CD14-positive monocyte (primary cell): Measurements from ENCODE around the gene CHMP4B. TPM values are rescaled to one million over a fixed set of nuclear protein-coding genes. Genes with fewer than 3 reads are reported as not detected.

Source experiments
- DNase-seq, 3 donors: peaks; one replicate each; pipeline ENCODE4 v3.0.0-alpha.2; 2011 to 2022
- H2AFZ ChIP-seq: 2 replicates; pipeline ENCODE4 v1.6.0; 2012; ENCODE audit warnings: mild to moderate bottlenecking, low read depth, low read length, inconsistent platforms; ENCODE audit not compliant: insufficient read depth, poor library complexity, severe bottlenecking
- H3K27ac ChIP-seq, 2 donors: 1 replicate in 1 of 2; 2 replicates in 1 of 2; pipeline ENCODE4 v1.5.1; 2012 to 2013; ENCODE audit warnings: low read length in 2 of 2, control low read depth in 1 of 2, inconsistent platforms in 1 of 2, low read depth in 1 of 2, mild to moderate bottlenecking in 1 of 2
- H3K27me3 ChIP-seq, 2 donors: one replicate each; pipeline versions ENCODE4 v1.6.0 to v1.6.1; 2011 to 2013; ENCODE audit warnings: low read length in 2 of 2; ENCODE audit not compliant: control insufficient read depth in 2 of 2, insufficient read depth in 2 of 2
- H3K36me3 ChIP-seq, 2 donors: replicated peaks in 1 of 2; 1 replicate in 1 of 2; 2 replicates in 1 of 2; pipeline versions ENCODE4 v1.5.1 to v1.6.1; 2012 to 2013; ENCODE audit warnings: low read length in 2 of 2, control low read depth in 1 of 2, inconsistent platforms in 1 of 2, mild to moderate bottlenecking in 1 of 2; ENCODE audit not compliant: insufficient read depth in 2 of 2, control insufficient read depth in 1 of 2
- H3K4me1 ChIP-seq, 2 donors: 1 replicate in 1 of 2; 2 replicates in 1 of 2; pipeline versions ENCODE4 v1.5.1 to v1.6.1; 2012 to 2013; ENCODE audit warnings: low read length in 2 of 2, control low read depth in 1 of 2, inconsistent platforms in 1 of 2, mild to moderate bottlenecking in 1 of 2, moderate library complexity in 1 of 2; ENCODE audit not compliant: insufficient read depth in 2 of 2, control insufficient read depth in 1 of 2
- H3K4me2 ChIP-seq: replicated peaks from 2 replicates; pipeline ENCODE3; 2012; ENCODE audit warnings: low read length, moderate library complexity, mild to moderate bottlenecking; ENCODE audit not compliant: poor library complexity, severe bottlenecking; ENCODE audit errors: extremely low read depth
- H3K4me3 ChIP-seq, 3 experiments: fragments of 200-600 bp in 1 of 3; sonication (generic) in 1 of 3; replicated peaks in 1 of 3; 1 replicate in 2 of 3; 2 replicates in 1 of 3; pipeline ENCODE4 v1.5.1; 2011 to 2013; ENCODE audit warnings: low read length in 3 of 3, mild to moderate bottlenecking in 3 of 3, control low read depth in 2 of 3, low read depth in 2 of 3, inconsistent platforms in 1 of 3, moderate library complexity in 1 of 3
- H3K79me2 ChIP-seq: 2 replicates; pipeline ENCODE4 v1.6.0; 2012; ENCODE audit warnings: mild to moderate bottlenecking, control low read depth, inconsistent platforms, low read length, moderate library complexity; ENCODE audit not compliant: insufficient read depth
- H3K9ac ChIP-seq: 2 replicates; pipeline ENCODE4 v1.6.0; 2017; ENCODE audit warnings: low read length, mild to moderate bottlenecking; ENCODE audit not compliant: insufficient read depth, poor library complexity, severe bottlenecking
- H3K9me3 ChIP-seq, 2 donors: replicated peaks in 1 of 2; 1 replicate in 1 of 2; 2 replicates in 1 of 2; pipeline versions ENCODE4 v1.5.1 to v1.6.1; 2012 to 2013; ENCODE audit warnings: low read length in 2 of 2, control low read depth in 1 of 2; ENCODE audit not compliant: control insufficient read depth in 1 of 2, insufficient read depth in 1 of 2
- H4K20me1 ChIP-seq: 2 replicates; pipeline ENCODE4 v1.6.0; 2012; ENCODE audit warnings: mild to moderate bottlenecking, low read length, control low read depth, moderate library complexity; ENCODE audit not compliant: insufficient read depth
- H3K27ac Mint-ChIP-seq, 7 donors: one replicate each; pipeline ENCODE4 v1.8.0; 2020; ENCODE audit warnings: mild to moderate bottlenecking in 7 of 7, mixed read lengths in 7 of 7, moderate library complexity in 6 of 7, inconsistent platforms in 2 of 7
- H3K27me3 Mint-ChIP-seq, 3 donors: one replicate each; pipeline ENCODE4 v1.8.0; 2021 to 2022; ENCODE audit warnings: low read depth in 3 of 3, mild to moderate bottlenecking in 3 of 3, mixed read lengths in 3 of 3, moderate library complexity in 3 of 3, inconsistent platforms in 1 of 3
- H3K36me3 Mint-ChIP-seq, 2 donors: one replicate each; pipeline ENCODE4 v1.8.0; 2020; ENCODE audit warnings: mixed read lengths in 2 of 2, inconsistent platforms in 1 of 2, mild to moderate bottlenecking in 1 of 2
- H3K4me1 Mint-ChIP-seq: one replicate; pipeline ENCODE4 v1.8.0; 2020; ENCODE audit warnings: mild to moderate bottlenecking, mixed read lengths
- H3K4me3 Mint-ChIP-seq, 2 donors: one replicate each; pipeline ENCODE4 v1.8.0; 2020; ENCODE audit warnings: mild to moderate bottlenecking in 2 of 2, mixed read lengths in 2 of 2, moderate library complexity in 1 of 2
- H3K9me3 Mint-ChIP-seq, 7 donors: one replicate each; pipeline ENCODE4 v1.8.0; 2020 to 2022; ENCODE audit warnings: mixed read lengths in 7 of 7, mild to moderate bottlenecking in 6 of 7, moderate library complexity in 6 of 7, inconsistent platforms in 2 of 7
- CTCF ChIP-seq: fragments of 200-600 bp; IDR thresholded peaks from one replicate; pipeline ENCODE4 v1.8.0; 2022; ENCODE audit warnings: antibody characterized with exemption, mild to moderate bottlenecking
- WGBS: methylation state at CpG from one replicate; pipeline ENCODE4 v1.1.5; 2013; ENCODE audit warnings: missing lambda C conversion rate; ENCODE audit not compliant: insufficient coverage; 5-methylcytosine and 5-hydroxymethylcytosine counted together
- intact Hi-C, 2 donors: fragments of 100-400 bp; cut with micrococcal nuclease; formaldehyde crosslinking; loops; one replicate each; pipeline versions ENCODE4 v1.15.0 to v1.15.1; 2023
- polyA plus RNA-seq, 3 donors: library from polyadenylated mRNA; depleted of rRNA in 1 of 3; unstranded in 2 of 3; stranded (reverse) in 1 of 3; fragments of 300-500 nt in 2 of 3; fragments of >200 nt in 1 of 3; fragmentation: Illumina TruSeq in 2 of 3; gene quantifications; 1 replicate in 2 of 3; 2 replicates in 1 of 3; pipeline ENCODE4 v1.2.3, GENCODE V29; 2012 to 2021

CHMP4B gene
- polyA plus RNA-seq, 3 donors = 7.1 to 181 (median 10.0) TPM

GRCh38 chr20:33897313-33897912 lies 86.3 kb downstream of the CHMP4B start:
- H4K20me1 ChIP-seq = no peaks in the 10 kb centered on the region
- H2AFZ ChIP-seq = no peak overlapping the region
- intact Hi-C loops = no loop called here
- peak; percentile 12 for TF ChIP-seq CTCF
- no peak overlapping the region for H3K4me3 ChIP-seq
- 90% methylated on average over 7 of the region's 8 CpGs for WGBS
- H3K36me3 ChIP-seq = no peaks in the 10 kb centered on the region
- Mint-ChIP-seq H3K4me3 (peak overlapping the region in 1 of 2 donors; percentile 16), H3K27me3 (peaks cover 8 to 45% (median 18%) of the 10 kb centered on the region in 3 donors), H3K9me3 (peaks cover 0 to 2% (median 0%) of the 10 kb centered on the region in 7 donors), H3K4me1 (no peaks in the 10 kb centered on the region), H3K27ac (no peak overlapping the region), H3K36me3 (no peaks in the 10 kb centered on the region)
- DNase-seq = no peak
- H3K9me3 ChIP-seq = no peaks in the 10 kb centered on the region
- H3K79me2 ChIP-seq = no peaks in the 10 kb centered on the region
- no peak overlapping the region for H3K4me2 ChIP-seq
- peaks cover 2 to 11% of the 10 kb centered on the region in 2 donors for H3K27me3 ChIP-seq
- no peak overlapping the region for H3K9ac ChIP-seq
- H3K27ac ChIP-seq = no peak overlapping the region
- no peaks in the 10 kb centered on the region for H3K4me1 ChIP-seq

- no peaks in the 10 kb centered on the region for H3K9me3 ChIP-seq
- Mint-ChIP-seq H3K27me3 (peaks cover 8 to 45% (median 16%) of the 10 kb centered on the region in 3 donors), H3K4me3 (no peak overlapping the region), H3K4me1 (no peaks in the 10 kb centered on the region), H3K9me3 (peaks cover 0 to 2% (median 0%) of the 10 kb centered on the region in 7 donors), H3K27ac (no peak overlapping the region), H3K36me3 (no peaks in the 10 kb centered on the region)
- WGBS = 92% methylated on average over 7 of the region's 7 CpGs
- DNase-seq = no peak
- no peaks in the 10 kb centered on the region for H4K20me1 ChIP-seq
- peaks cover 2 to 9% of the 10 kb centered on the region in 2 donors for H3K27me3 ChIP-seq
- no peak overlapping the region for H3K4me2 ChIP-seq
- no peak overlapping the region for H3K4me3 ChIP-seq
- TF ChIP-seq CTCF = no peak
- H3K4me1 ChIP-seq = no peaks in the 10 kb centered on the region
- H3K9ac ChIP-seq = no peak overlapping the region
- H3K27ac ChIP-seq = no peak overlapping the region
- no peak overlapping the region for H2AFZ ChIP-seq
- H3K79me2 ChIP-seq = no peaks in the 10 kb centered on the region
- intact Hi-C loops = no loop called here
- H3K36me3 ChIP-seq = no peaks in the 10 kb centered on the region
Observed at GRCh38 chr20:33899106-33899505, 88.0 kb downstream of the CHMP4B start.
